ENCODE measurements around the gene CABP2. TPM values are rescaled to one million over a fixed set of nuclear protein-coding genes. Genes with fewer than 3 reads are reported as not detected.

CABP2 gene
- total RNA-seq, 1 donor: not detected

DNA sequence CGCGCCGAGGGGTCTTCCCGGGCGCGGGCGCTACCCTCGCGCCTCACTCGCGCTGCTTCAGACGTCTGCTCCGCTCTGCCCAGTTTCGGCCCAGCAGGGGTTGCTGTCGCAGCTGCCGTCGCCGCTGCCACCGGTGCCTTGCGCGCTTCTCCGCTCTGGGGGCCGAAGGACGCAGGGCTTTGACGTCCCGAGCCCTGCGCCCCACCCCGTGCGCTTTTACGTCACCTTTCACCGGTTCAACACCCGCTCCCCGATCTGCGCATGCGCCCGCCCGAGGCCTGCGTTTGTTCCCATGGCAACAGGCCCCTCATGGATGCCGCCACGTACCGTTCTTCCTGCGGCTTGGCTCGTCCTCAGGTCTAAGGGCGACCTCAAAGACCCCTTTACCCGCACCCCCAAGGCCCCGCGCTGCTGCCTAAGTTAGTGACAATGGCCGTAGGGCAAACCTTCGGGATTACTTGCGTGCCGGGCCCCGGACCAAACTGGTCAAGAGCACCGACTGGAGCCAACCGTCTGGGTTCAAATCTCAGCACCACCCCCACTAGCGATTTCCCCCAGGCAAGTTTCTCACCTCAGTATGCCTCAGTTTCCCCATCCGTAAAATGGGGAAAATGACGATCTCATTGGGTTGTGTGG lies 14.6 kb downstream of the CABP2 start:
- Histone ChIP-seq H4K20me1 (ENCODE audit: insufficient read depth, low read length) (peaks cover 10% of the 10 kb centered on the region), H3K27ac (ENCODE audit: low read depth, low read length) (peak overlapping the region; percentile 97), H3K9me3 (ENCODE audit: low read depth, low read length) (no peaks in the 10 kb centered on the region), H3K4me1 (ENCODE audit: insufficient read depth, low read length) (peaks cover 21% of the 10 kb centered on the region), H3K79me2 (ENCODE audit: insufficient read depth, low read length) (peaks cover 11% of the 10 kb centered on the region), H3K27me3 (ENCODE audit: insufficient read depth, low read length) (peaks cover 2% of the 10 kb centered on the region), H2AFZ (ENCODE audit: low read length) (peak overlapping the region; percentile 98), H3K4me2 (ENCODE audit: insufficient read depth, low read length) (peak overlapping the region; percentile 92), H3K36me3 (ENCODE audit: insufficient read depth, low read length) (no peaks in the 10 kb centered on the region), H3K4me3 (ENCODE audit: insufficient read depth, low read length) (peak overlapping the region; percentile 97)
- TF ChIP-seq, protein P1, sequence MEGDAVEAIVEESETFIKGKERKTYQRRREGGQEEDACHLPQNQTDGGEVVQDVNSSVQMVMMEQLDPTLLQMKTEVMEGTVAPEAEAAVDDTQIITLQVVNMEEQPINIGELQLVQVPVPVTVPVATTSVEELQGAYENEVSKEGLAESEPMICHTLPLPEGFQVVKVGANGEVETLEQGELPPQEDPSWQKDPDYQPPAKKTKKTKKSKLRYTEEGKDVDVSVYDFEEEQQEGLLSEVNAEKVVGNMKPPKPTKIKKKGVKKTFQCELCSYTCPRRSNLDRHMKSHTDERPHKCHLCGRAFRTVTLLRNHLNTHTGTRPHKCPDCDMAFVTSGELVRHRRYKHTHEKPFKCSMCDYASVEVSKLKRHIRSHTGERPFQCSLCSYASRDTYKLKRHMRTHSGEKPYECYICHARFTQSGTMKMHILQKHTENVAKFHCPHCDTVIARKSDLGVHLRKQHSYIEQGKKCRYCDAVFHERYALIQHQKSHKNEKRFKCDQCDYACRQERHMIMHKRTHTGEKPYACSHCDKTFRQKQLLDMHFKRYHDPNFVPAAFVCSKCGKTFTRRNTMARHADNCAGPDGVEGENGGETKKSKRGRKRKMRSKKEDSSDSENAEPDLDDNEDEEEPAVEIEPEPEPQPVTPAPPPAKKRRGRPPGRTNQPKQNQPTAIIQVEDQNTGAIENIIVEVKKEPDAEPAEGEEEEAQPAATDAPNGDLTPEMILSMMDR (IDR thresholded peaks at IDR 0.05; ENCODE audit: extremely low read depth, low read depth, low read length): no peak
- peak; percentile 99 for DNase-seq (ENCODE audit: insufficient read length, low spot score, missing footprints)

DNA sequence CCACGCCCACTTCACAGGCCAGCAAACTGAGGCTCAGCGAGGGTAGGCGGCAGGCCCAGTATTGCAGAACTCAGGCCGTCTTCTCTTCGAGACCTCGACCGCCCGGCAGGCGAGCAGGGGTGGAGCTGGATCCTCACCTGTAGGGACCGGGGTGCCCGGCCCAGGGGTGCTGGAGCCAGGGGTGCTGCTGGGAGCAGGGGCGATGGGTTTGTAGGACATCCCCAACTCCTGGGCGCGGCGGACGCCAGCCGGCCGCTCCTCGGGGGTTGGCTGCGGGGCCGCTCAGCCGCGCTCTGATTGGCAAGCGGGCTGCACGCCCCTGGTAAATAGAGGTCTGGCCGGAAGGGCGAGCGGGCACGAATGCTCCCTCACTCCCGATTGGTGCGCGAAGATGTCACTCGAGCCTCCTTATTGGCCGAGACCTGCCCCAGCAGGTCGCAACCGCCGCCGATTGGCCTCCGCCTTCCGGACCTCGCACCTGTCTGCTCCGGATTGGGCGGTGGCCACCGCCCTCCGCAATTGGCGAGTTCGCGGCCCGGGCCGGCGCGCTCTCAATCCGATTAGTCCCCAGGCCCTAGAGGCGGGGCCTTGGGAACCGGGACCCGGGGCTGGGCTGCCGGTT lies 15.3 kb downstream of the CABP2 start, which contains the start of gene CDK2AP2:
CDK2AP2 (minus strand) TSS at position 299 of the 622 bp plus-strand sequence; CDS start at position 219, 80 bp downstream.
- TF ChIP-seq, protein P1 (IDR thresholded peaks at IDR 0.05; ENCODE audit: extremely low read depth, low read depth, low read length): no peak
- H4K20me1 ChIP-seq (ENCODE audit: insufficient read depth, low read length): peaks cover 12% of the 10 kb centered on the region
- DNase-seq (ENCODE audit: insufficient read length, low spot score, missing footprints): peak; percentile 100

DNA sequence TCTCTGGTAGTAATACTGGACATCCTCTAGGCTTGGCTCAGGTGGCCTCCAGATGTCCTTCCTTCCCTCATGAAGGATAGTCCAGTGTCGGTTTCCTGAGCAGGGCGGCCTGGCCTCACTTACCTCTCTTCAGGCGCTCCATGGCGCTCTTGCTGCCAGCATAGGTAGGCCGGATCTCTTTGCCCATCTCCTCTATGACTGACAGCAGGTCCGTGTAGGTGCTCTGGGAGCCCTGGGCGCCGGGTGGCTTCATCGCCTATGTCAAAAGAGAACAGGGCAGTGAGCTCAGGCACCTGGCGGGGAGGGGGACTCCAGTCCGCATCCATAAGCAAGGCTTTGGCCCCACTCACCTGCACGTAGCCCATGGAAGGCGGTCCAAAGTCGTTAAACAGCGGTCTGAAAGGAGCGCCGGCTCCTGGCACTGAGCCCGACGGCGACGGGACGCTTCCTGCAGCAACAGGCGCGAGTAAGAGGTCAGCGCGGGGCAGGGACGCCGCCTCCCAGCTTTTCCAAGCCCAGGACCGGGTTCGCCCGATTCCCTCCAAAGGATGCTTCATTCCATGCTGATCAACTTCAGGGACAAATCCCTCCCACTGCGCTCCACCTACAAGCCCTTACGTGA lies 15.9 kb downstream of the CABP2 start:
- peak overlapping the region; percentile 97 for H3K27ac ChIP-seq (ENCODE audit: low read depth, low read length)
- peaks cover 12% of the 10 kb centered on the region for H4K20me1 ChIP-seq (ENCODE audit: insufficient read depth, low read length)
- TF ChIP-seq, protein P1 (IDR thresholded peaks at IDR 0.05; ENCODE audit: extremely low read depth, low read depth, low read length): no peak
- H3K4me1 ChIP-seq (ENCODE audit: insufficient read depth, low read length): peaks cover 21% of the 10 kb centered on the region
- peaks cover 12% of the 10 kb centered on the region for H3K79me2 ChIP-seq (ENCODE audit: insufficient read depth, low read length)
- peaks cover 2% of the 10 kb centered on the region for H3K27me3 ChIP-seq (ENCODE audit: insufficient read depth, low read length)
- H3K9me3 ChIP-seq (ENCODE audit: low read depth, low read length): no peaks in the 10 kb centered on the region
- H3K4me2 ChIP-seq (ENCODE audit: insufficient read depth, low read length): peak overlapping the region; percentile 92
- H3K36me3 ChIP-seq (ENCODE audit: insufficient read depth, low read length): no peaks in the 10 kb centered on the region
- H2AFZ ChIP-seq (ENCODE audit: low read length): peak overlapping the region; percentile 79
- DNase-seq (ENCODE audit: insufficient read length, low spot score, missing footprints): peak; percentile 90
- peak overlapping the region; percentile 97 for H3K4me3 ChIP-seq (ENCODE audit: insufficient read depth, low read length)

More for the DNA sequence above, 15.3 kb downstream of the CABP2 start, which contains the start of gene CDK2AP2:
- Histone ChIP-seq H3K27me3 (ENCODE audit: insufficient read depth, low read length) (peaks cover 2% of the 10 kb centered on the region), H2AFZ (ENCODE audit: low read length) (peak within 1 kb of the TSS; percentile 98), H3K4me1 (ENCODE audit: insufficient read depth, low read length) (peaks cover 21% of the 10 kb centered on the region), H3K79me2 (ENCODE audit: insufficient read depth, low read length) (peaks cover 12% of the 10 kb centered on the region), H3K36me3 (ENCODE audit: insufficient read depth, low read length) (no peaks in the 10 kb centered on the region), H3K4me2 (ENCODE audit: insufficient read depth, low read length) (peak within 1 kb of the TSS; percentile 92), H3K9me3 (ENCODE audit: low read depth, low read length) (no peaks in the 10 kb centered on the region), H3K27ac (ENCODE audit: low read depth, low read length) (peak within 1 kb of the TSS; percentile 97), H3K4me3 (ENCODE audit: insufficient read depth, low read length) (peak within 1 kb of the TSS; percentile 97)
